AG09309 (cell line): ENCODE results near the gene CHCHD6.

Source experiments
- DNase-seq: peaks from one replicate; pipeline ENCODE4 v3.0.0-alpha.2; 2010; ENCODE audit warnings: low read depth
- H3K4me3 ChIP-seq: 2 replicates; pipeline ENCODE4 v1.5.1; 2011; ENCODE audit warnings: mild to moderate bottlenecking, low read depth, low read length, moderate library complexity; ENCODE audit not compliant: control insufficient read depth
- TF ChIP-seq, protein P1 (sequence below): IDR thresholded peaks from 2 replicates; pipeline ENCODE4 v1.5.1; 2011; ENCODE audit warnings: mild to moderate bottlenecking, low read depth, low read length, inconsistent platforms; ENCODE audit not compliant: insufficient read depth, control insufficient read depth; ENCODE audit errors: missing control alignments

Gene CHCHD6

DNA sequence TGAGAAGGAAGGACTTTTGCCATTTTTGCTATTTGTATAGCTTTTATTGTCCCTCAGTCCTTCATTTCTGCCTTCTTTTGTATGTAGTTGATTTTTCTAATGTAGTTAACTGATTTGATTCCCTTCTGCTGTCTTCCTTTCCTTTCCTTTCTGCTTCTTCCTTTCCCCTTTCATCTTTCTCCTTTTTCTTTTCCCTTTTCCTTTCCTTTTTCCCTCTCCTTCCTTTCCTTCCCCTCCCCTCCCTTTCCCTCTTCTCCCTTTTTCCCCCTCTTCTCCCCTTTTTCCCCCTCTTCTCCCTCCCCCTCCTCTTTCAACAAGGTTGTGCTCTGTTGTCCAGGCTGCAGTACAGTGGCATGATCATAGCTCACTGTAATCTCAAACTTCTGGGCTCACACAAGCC is 59.0 kb downstream of the CHCHD6 start:
- H3K4me3 ChIP-seq: no peak overlapping the region
- no peak for DNase-seq
- TF ChIP-seq, protein P1, sequence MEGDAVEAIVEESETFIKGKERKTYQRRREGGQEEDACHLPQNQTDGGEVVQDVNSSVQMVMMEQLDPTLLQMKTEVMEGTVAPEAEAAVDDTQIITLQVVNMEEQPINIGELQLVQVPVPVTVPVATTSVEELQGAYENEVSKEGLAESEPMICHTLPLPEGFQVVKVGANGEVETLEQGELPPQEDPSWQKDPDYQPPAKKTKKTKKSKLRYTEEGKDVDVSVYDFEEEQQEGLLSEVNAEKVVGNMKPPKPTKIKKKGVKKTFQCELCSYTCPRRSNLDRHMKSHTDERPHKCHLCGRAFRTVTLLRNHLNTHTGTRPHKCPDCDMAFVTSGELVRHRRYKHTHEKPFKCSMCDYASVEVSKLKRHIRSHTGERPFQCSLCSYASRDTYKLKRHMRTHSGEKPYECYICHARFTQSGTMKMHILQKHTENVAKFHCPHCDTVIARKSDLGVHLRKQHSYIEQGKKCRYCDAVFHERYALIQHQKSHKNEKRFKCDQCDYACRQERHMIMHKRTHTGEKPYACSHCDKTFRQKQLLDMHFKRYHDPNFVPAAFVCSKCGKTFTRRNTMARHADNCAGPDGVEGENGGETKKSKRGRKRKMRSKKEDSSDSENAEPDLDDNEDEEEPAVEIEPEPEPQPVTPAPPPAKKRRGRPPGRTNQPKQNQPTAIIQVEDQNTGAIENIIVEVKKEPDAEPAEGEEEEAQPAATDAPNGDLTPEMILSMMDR: no peak

DNA sequence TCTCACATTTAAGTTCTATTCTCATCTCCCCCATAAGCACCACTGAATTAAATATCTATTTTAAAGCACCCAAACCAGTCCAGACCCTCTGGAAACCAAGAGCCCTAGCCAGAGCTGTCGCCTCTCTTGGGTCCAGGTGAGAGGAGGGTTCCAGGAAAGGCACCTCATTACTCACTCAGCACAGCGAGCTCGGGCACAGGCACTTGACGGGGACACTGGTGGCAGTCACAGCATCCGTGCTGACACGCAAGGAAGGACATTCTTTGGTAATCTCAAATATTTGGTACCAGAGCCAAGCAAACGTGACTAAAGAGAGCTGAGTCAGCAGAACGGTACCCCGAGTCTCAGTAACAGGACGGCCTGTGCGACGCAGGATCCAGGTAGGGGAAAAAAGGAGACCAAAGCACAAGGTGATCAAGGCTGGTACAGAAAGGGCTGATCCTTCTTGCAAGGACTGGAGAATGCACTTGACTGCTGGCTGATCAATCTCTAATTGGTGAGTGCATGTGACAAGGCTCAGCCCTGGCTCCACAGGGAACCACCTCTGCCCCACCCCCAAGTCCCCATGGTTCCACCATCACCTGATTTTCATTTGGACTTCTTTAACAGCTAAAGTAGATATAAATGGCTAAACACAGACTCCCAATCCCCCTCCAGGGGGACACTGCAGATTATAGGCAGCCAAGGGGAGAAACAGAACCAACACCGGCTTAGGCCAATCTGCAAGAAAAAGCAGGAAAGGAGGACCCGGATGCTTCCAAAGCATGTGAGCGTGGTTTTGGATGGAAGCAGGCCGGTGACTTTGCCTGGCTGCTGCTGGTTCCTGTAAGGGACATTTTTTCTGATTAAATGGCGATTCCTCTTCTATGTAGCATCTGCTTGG is 61.4 kb downstream of the CHCHD6 start:
- no peak for DNase-seq
- TF ChIP-seq, protein P1: no peak
- no peak overlapping the region for H3K4me3 ChIP-seq

DNA sequence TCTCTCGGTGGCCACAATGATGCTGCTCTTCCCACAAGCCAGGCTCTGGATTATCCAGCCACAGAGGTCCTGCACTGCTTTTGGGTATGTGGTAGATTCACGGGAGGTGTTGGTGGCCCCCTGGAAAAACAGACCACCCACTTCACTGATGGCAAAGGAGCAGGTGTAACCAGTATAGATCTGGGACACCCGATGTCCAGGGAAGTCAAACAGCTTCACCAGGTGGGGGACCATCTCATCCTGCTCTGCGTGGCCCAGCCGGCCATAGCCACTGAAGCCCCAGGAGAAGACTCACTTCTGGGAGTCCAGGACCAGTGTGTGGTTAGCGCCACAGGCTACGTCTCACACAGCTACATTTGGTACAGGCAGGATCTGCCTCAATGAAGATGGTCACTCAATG is 62.6 kb downstream of the CHCHD6 start:
- no peak overlapping the region for H3K4me3 ChIP-seq
- no peak for DNase-seq
- TF ChIP-seq, protein P1: no peak

DNA sequence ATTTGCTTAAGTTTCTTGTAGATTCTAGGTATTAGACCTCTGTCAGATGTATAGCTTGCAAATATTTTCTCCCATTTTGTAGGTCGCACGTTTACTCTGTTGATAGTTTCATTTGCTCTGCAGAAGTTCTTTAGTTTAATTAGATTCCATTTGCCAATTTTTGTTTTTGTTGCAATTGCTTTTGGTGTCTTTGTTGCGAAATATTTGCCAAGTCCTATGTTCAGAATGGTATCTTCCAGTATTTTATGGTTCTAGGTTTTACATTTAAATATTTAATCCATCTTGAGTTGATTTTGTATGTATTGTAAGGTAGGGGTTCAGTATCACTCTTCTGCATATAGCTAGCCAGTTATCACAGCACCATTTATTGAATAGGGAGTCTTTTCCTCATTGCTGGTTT is 64.9 kb downstream of the CHCHD6 start:
- DNase-seq: no peak
- TF ChIP-seq, protein P1: no peak
- H3K4me3 ChIP-seq: no peak overlapping the region

DNA sequence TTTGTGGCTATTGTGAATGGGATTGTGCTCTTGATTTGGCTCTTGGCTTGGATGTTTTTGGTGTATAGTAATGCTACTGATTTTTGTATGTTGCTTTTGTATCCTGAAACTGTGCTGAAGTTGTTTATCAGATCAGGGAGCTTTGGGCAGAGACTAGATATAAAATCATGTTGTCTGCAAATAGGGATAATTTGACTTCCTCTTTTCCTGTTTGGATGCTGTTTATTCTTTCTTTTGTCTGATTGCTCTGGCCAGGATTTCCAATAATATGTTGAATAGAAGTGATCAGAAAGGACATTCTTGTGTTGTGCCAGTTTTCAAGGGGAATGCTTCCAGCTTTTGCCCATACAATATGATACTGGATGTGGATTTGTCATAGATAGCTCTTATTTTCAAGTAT is 66.1 kb downstream of the CHCHD6 start:
- TF ChIP-seq, protein P1: no peak
- H3K4me3 ChIP-seq: no peak overlapping the region
- no peak for DNase-seq

DNA sequence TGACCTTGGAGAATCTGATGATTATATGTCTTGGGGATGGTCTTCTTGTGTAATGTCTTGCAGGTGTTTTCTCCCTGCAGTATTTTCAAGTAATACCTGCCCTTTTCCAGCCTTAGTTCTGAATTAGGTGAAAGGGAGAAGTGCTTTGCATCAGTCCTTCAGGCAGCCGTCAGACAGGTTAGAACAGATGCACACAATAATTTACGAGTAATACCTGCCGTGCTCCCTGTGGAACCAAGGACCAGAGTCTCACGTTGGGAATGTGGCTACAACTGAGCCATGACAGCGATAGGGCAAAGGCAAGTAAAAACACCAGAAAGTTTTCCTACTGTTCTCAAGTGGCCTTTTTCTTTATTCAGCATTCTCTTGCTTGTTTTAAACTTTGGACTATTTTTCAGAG is 69.1 kb downstream of the CHCHD6 start:
- no peak for DNase-seq

More for the DNA sequence above, 69.1 kb downstream of the CHCHD6 start:
- TF ChIP-seq, protein P1: no peak
- no peak overlapping the region for H3K4me3 ChIP-seq
